Liver (tissue), 9 donors: ENCODE data around the gene HIRIP3. TPM values are rescaled to one million over a fixed set of nuclear protein-coding genes. Genes with fewer than 3 reads are reported as not detected.

Experiments used
- DNase-seq: peaks from one replicate; pipeline ENCODE4 v3.0.0-alpha.2; 2017; ENCODE audit warnings: low spot score
- H3K27ac ChIP-seq, 2 donors: one replicate each; pipeline ENCODE4 v1.7.0; 2013; ENCODE audit warnings: inconsistent platforms in 2 of 2, low read length in 2 of 2, control low read depth in 1 of 2, low read depth in 1 of 2, mild to moderate bottlenecking in 1 of 2
- H3K27me3 ChIP-seq, 4 donors: one replicate each; pipeline versions ENCODE4 v1.6.1 to v1.7.0; 2013; ENCODE audit warnings: low read length in 3 of 4, inconsistent platforms in 1 of 4, mild to moderate bottlenecking in 1 of 4, moderate library complexity in 1 of 4; ENCODE audit not compliant: control insufficient read depth in 4 of 4, insufficient read depth in 4 of 4
- H3K36me3 ChIP-seq, 4 donors: one replicate each; pipeline versions ENCODE4 v1.6.1 to v1.7.0; 2013; ENCODE audit warnings: low read length in 3 of 4, mild to moderate bottlenecking in 3 of 4, low read depth in 1 of 4, moderate library complexity in 1 of 4; ENCODE audit not compliant: control insufficient read depth in 4 of 4, insufficient read depth in 3 of 4
- H3K4me1 ChIP-seq, 4 donors: one replicate each; pipeline versions ENCODE4 v1.6.1 to v1.7.0; 2013; ENCODE audit warnings: low read length in 3 of 4, mild to moderate bottlenecking in 3 of 4, moderate library complexity in 1 of 4; ENCODE audit not compliant: control insufficient read depth in 4 of 4, insufficient read depth in 4 of 4
- H3K4me3 ChIP-seq, 3 donors: one replicate each; pipeline versions ENCODE4 v1.6.1 to v1.7.0; 2013; ENCODE audit warnings: low read length in 3 of 3, control low read depth in 1 of 3, low read depth in 1 of 3, mild to moderate bottlenecking in 1 of 3
- H3K9ac ChIP-seq, 2 donors: one replicate each; pipeline ENCODE4 v1.7.0; 2013; ENCODE audit warnings: low read length in 2 of 2, mild to moderate bottlenecking in 2 of 2, moderate library complexity in 2 of 2, control low read depth in 1 of 2, low read depth in 1 of 2
- H3K9me3 ChIP-seq, 4 donors: one replicate each; pipeline versions ENCODE4 v1.6.1 to v1.7.0; 2013; ENCODE audit warnings: low read length in 3 of 4; ENCODE audit not compliant: control insufficient read depth in 4 of 4
- EGR1 ChIP-seq, 2 donors: IDR thresholded peaks; 2 replicates each; pipeline ENCODE4 v1.6.1; 2016 to 2018; ENCODE audit warnings: antibody characterized with exemption in 2 of 2, low read depth in 2 of 2
- FOXA1 ChIP-seq: IDR thresholded peaks from 2 replicates; pipeline ENCODE4 v1.6.1; 2016; ENCODE audit warnings: antibody characterized with exemption
- GABPA ChIP-seq, 2 donors: IDR thresholded peaks in 1 of 2; conservative IDR thresholded peaks in 1 of 2; 2 replicates each; pipeline ENCODE4 v1.6.1; 2016; ENCODE audit warnings: antibody characterized with exemption in 2 of 2, mild to moderate bottlenecking in 1 of 2, moderate library complexity in 1 of 2
- HNF4G ChIP-seq: IDR thresholded peaks from 2 replicates; pipeline ENCODE4 v1.6.1; 2016; ENCODE audit warnings: antibody characterized with exemption
- NR2F2 ChIP-seq: IDR thresholded peaks from 2 replicates; pipeline ENCODE4 v1.6.1; 2016; ENCODE audit warnings: antibody characterized with exemption
- RXRA ChIP-seq, 2 donors: IDR thresholded peaks; 2 replicates each; pipeline ENCODE4 v1.6.1; 2017 to 2018; ENCODE audit warnings: antibody characterized with exemption in 2 of 2, mild to moderate bottlenecking in 1 of 2
- SP1 ChIP-seq: IDR thresholded peaks from 2 replicates; pipeline ENCODE4 v1.6.1; 2018; ENCODE audit warnings: antibody characterized with exemption, mild to moderate bottlenecking
- TAF1 ChIP-seq: conservative IDR thresholded peaks from 2 replicates; pipeline ENCODE4 v1.6.1; 2016; ENCODE audit warnings: antibody characterized with exemption, mild to moderate bottlenecking
- YY1 ChIP-seq: IDR thresholded peaks from 2 replicates; pipeline ENCODE4 v1.6.1; 2016; ENCODE audit warnings: antibody characterized with exemption, mild to moderate bottlenecking
- WGBS: extraction: QIAGEN DNeasy Blood & Tissue Kit; methylation state at CpG from one replicate; pipeline ENCODE4 v1.1.7; 2013; 5-methylcytosine and 5-hydroxymethylcytosine counted together
- polyA plus RNA-seq, 2 donors: library from polyadenylated mRNA; stranded (reverse) in 1 of 2; unstranded in 1 of 2; fragments of 200-250 nt in 1 of 2; fragments of >200 nt in 1 of 2; fragmentation: Nextera tagmentation in 1 of 2; extraction: Ambion mirVana in 1 of 2; gene quantifications; one replicate each; pipeline versions ENCODE4 v1.2.1 to v1.2.3, GENCODE V29; 2013 to 2015
- total RNA-seq, 2 donors: library from RNA; depleted of rRNA; stranded (reverse); fragments of >200 nt; gene quantifications; one replicate each; pipeline ENCODE4 v1.2.3, GENCODE V29; 2014
- TF ChIP-seq, protein P1 (sequence below): IDR thresholded peaks from 2 replicates; pipeline ENCODE4 v1.6.1; 2016; ENCODE audit warnings: antibody characterized with exemption
- TF ChIP-seq, protein P2 (sequence below): fragments of 150-350 bp; IDR thresholded peaks from 2 replicates; pipeline ENCODE4 v1.5.1; 2017; ENCODE audit warnings: improper control_type of control experiment, low read depth, low read length; ENCODE audit not compliant: missing input control
- TF ChIP-seq, protein P3 (sequence below): IDR thresholded peaks from 2 replicates; pipeline ENCODE4 v1.6.1; 2016; ENCODE audit warnings: antibody characterized with exemption
- TF ChIP-seq, protein P4 (sequence below): IDR thresholded peaks from 2 replicates; pipeline ENCODE4 v1.6.1; 2016; ENCODE audit warnings: antibody characterized with exemption
- TF ChIP-seq, protein P5 (sequence below): IDR thresholded peaks from 2 replicates; pipeline ENCODE4 v1.6.1; 2016; ENCODE audit warnings: antibody characterized with exemption, mild to moderate bottlenecking
- donor health status: healthy.
- donor health status: healthy.
- donor health status: healthy.
- donor health status: healthy.
- donor health status: healthy.

HIRIP3 gene
- total and polyA plus RNA-seq, 4 donors = 5.7 to 10.5 (median 9.1) TPM

DNA sequence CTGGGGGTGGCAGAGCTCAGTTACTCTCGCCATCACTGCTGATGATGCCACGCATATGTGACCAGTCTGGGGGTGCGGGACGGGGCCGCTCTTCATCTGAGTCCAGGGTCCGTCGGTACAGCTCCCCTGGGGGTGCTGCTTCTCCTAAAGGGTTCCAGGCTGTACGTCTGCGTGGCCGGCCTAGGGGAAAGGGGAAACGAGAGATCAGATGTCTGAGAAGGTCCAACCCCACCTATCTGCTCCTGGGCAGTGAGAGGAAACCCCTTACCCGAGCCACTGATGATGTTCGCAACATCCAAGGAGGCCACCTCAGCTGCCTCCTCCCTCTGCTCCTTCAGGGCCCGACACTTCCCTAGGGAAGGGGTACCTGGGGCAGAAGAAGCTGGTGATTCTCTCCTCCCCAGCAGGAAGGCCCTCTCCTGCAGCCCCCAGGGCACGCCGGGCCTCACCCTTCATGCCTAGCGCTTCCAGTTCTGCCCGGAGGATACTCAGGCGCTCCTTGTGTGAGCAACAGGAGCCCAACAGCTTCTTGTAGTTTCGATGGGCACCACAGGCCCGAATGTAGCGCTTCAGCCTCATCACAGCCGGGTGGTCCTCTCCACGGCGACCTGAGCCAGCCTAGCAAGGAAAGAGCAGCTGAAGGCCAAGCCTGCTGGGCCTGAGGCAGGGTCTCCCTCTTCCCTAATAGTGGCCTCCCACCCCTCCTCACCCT lies 2.1 kb downstream of the HIRIP3 start:
- Histone ChIP-seq H3K36me3 (peaks cover 5 to 43% (median 13%) of the 10 kb centered on the region in 4 donors), H3K9ac (no peak overlapping the region), H3K27ac (no peak overlapping the region)

More for the DNA sequence above, 2.1 kb downstream of the HIRIP3 start:
- no peak for DNase-seq
- Histone ChIP-seq H3K4me1 (peaks cover 2 to 26% (median 18%) of the 10 kb centered on the region in 4 donors), H3K27me3 (no peaks in the 10 kb centered on the region), H3K9me3 (no peaks in the 10 kb centered on the region), H3K4me3 (no peak overlapping the region)
- WGBS = 94% methylated on average over 25 of the region's 25 CpGs
- TF ChIP-seq EGR1 (IDR thresholded peaks at IDR 0.05; ENCODE audit: low read depth in 2 of 2) (no peak), YY1 (no peak), NR2F2 (no peak), RXRA (IDR thresholded peaks at IDR 0.05) (no peak), TAF1 (no peak), HNF4G (no peak), GABPA (IDR thresholded peaks at IDR 0.05 in 1 of 2, conservative IDR thresholded peaks at IDR 0.05 in 1 of 2) (no peak), SP1 (no peak), FOXA1 (no peak)
- TF ChIP-seq, protein P1, sequence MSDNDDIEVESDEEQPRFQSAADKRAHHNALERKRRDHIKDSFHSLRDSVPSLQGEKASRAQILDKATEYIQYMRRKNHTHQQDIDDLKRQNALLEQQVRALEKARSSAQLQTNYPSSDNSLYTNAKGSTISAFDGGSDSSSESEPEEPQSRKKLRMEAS = no peak
- TF ChIP-seq, protein P2, sequence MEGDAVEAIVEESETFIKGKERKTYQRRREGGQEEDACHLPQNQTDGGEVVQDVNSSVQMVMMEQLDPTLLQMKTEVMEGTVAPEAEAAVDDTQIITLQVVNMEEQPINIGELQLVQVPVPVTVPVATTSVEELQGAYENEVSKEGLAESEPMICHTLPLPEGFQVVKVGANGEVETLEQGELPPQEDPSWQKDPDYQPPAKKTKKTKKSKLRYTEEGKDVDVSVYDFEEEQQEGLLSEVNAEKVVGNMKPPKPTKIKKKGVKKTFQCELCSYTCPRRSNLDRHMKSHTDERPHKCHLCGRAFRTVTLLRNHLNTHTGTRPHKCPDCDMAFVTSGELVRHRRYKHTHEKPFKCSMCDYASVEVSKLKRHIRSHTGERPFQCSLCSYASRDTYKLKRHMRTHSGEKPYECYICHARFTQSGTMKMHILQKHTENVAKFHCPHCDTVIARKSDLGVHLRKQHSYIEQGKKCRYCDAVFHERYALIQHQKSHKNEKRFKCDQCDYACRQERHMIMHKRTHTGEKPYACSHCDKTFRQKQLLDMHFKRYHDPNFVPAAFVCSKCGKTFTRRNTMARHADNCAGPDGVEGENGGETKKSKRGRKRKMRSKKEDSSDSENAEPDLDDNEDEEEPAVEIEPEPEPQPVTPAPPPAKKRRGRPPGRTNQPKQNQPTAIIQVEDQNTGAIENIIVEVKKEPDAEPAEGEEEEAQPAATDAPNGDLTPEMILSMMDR = no peak
- TF ChIP-seq, protein P3, sequence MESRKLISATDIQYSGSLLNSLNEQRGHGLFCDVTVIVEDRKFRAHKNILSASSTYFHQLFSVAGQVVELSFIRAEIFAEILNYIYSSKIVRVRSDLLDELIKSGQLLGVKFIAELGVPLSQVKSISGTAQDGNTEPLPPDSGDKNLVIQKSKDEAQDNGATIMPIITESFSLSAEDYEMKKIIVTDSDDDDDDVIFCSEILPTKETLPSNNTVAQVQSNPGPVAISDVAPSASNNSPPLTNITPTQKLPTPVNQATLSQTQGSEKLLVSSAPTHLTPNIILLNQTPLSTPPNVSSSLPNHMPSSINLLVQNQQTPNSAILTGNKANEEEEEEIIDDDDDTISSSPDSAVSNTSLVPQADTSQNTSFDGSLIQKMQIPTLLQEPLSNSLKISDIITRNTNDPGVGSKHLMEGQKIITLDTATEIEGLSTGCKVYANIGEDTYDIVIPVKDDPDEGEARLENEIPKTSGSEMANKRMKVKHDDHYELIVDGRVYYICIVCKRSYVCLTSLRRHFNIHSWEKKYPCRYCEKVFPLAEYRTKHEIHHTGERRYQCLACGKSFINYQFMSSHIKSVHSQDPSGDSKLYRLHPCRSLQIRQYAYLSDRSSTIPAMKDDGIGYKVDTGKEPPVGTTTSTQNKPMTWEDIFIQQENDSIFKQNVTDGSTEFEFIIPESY = no peak
- TF ChIP-seq, protein P4, sequence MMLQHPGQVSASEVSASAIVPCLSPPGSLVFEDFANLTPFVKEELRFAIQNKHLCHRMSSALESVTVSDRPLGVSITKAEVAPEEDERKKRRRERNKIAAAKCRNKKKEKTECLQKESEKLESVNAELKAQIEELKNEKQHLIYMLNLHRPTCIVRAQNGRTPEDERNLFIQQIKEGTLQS = no peak
- TF ChIP-seq, protein P5, sequence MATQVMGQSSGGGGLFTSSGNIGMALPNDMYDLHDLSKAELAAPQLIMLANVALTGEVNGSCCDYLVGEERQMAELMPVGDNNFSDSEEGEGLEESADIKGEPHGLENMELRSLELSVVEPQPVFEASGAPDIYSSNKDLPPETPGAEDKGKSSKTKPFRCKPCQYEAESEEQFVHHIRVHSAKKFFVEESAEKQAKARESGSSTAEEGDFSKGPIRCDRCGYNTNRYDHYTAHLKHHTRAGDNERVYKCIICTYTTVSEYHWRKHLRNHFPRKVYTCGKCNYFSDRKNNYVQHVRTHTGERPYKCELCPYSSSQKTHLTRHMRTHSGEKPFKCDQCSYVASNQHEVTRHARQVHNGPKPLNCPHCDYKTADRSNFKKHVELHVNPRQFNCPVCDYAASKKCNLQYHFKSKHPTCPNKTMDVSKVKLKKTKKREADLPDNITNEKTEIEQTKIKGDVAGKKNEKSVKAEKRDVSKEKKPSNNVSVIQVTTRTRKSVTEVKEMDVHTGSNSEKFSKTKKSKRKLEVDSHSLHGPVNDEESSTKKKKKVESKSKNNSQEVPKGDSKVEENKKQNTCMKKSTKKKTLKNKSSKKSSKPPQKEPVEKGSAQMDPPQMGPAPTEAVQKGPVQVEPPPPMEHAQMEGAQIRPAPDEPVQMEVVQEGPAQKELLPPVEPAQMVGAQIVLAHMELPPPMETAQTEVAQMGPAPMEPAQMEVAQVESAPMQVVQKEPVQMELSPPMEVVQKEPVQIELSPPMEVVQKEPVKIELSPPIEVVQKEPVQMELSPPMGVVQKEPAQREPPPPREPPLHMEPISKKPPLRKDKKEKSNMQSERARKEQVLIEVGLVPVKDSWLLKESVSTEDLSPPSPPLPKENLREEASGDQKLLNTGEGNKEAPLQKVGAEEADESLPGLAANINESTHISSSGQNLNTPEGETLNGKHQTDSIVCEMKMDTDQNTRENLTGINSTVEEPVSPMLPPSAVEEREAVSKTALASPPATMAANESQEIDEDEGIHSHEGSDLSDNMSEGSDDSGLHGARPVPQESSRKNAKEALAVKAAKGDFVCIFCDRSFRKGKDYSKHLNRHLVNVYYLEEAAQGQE = no peak
